Peyer's patch (tissue), 4 donors: ENCODE measurements around the gene ACO1. TPM values are rescaled to one million over a fixed set of nuclear protein-coding genes. Genes with fewer than 3 reads are reported as not detected.

Source experiments
- DNase-seq, 3 donors: peaks; one replicate each; pipeline ENCODE4 v3.0.0-alpha.2; 2017 to 2019
- H3K27ac ChIP-seq, 4 donors: fragments of 200-600 bp; sonication (generic); one replicate each; pipeline ENCODE4 v1.5.1; 2016 to 2019
- H3K27me3 ChIP-seq, 2 donors: fragments of 200-600 bp; sonication (generic); one replicate each; pipeline ENCODE4 v1.5.1; 2019
- H3K36me3 ChIP-seq, 3 donors: fragments of 200-600 bp; sonication (generic); one replicate each; pipeline ENCODE4 v1.5.1; 2016 to 2019
- H3K4me1 ChIP-seq, 4 donors: fragments of 200-600 bp; sonication (generic); one replicate each; pipeline ENCODE4 v1.5.1; 2016 to 2019
- H3K4me3 ChIP-seq, 4 donors: fragments of 200-600 bp; sonication (generic); 1 replicate in 3 of 4; 2 replicates in 1 of 4; pipeline ENCODE4 v1.5.1; 2016 to 2019; ENCODE audit warnings: mild to moderate bottlenecking in 1 of 4
- H3K9me3 ChIP-seq, 4 donors: fragments of 200-600 bp; sonication (generic); one replicate each; pipeline ENCODE4 v1.5.1; 2016 to 2019; ENCODE audit warnings: mild to moderate bottlenecking in 1 of 4
- CTCF ChIP-seq, 6 experiments: fragments of 450-650 bp in 4 of 6; fragments of 200-600 bp in 2 of 6; sonication (generic) in 1 of 6; IDR thresholded peaks; one replicate each; pipeline ENCODE4 v1.5.1; 2017 to 2019; ENCODE audit warnings: antibody characterized with exemption in 6 of 6, mild to moderate bottlenecking in 3 of 6, moderate library complexity in 1 of 6
- POLR2A ChIP-seq, 2 donors: fragments of 450-650 bp; IDR thresholded peaks; one replicate each; pipeline ENCODE4 v1.5.1; 2017; ENCODE audit warnings: antibody characterized with exemption in 2 of 2, mild to moderate bottlenecking in 2 of 2, moderate library complexity in 2 of 2
- total RNA-seq, 4 donors: library from RNA; depleted of rRNA; stranded (reverse); fragments of >200 nt; gene quantifications; one replicate each; pipeline ENCODE4 v1.1.0, GENCODE V29; 2016

ACO1 gene
- total RNA-seq, 4 donors from 2014 or later = 22.3 to 61.8 (median 51.7) TPM

GRCh38 chr9:32430720-32431119, 46.3 kb downstream of the ACO1 start:
- Histone ChIP-seq H3K4me3 (no peak overlapping the region), H3K4me1 (no peaks in the 10 kb centered on the region), H3K27ac (no peak overlapping the region), H3K27me3 (no peaks in the 10 kb centered on the region), H3K9me3 (no peaks in the 10 kb centered on the region), H3K36me3 (peaks cover 0 to 58% (median 0%) of the 10 kb centered on the region in 3 donors)
- DNase-seq = no peak
- TF ChIP-seq CTCF (IDR thresholded peaks at IDR 0.05) = no peak
- TF ChIP-seq POLR2A (IDR thresholded peaks at IDR 0.05) = no peak

GRCh38 chr9:32431196-32431595, 46.8 kb downstream of the ACO1 start:
- no peaks in the 10 kb centered on the region for H3K4me1 ChIP-seq

GRCh38 chr9:32431940-32432555, 47.6 kb downstream of the ACO1 start:
- Histone ChIP-seq H3K27ac (no peak overlapping the region), H3K4me3 (no peak overlapping the region), H3K27me3 (no peaks in the 10 kb centered on the region), H3K36me3 (peaks cover 0 to 72% (median 0%) of the 10 kb centered on the region in 3 donors), H3K9me3 (no peaks in the 10 kb centered on the region), H3K4me1 (no peaks in the 10 kb centered on the region)
- DNase-seq = peak; percentile 51 to 75 (median 55)
- TF ChIP-seq CTCF (IDR thresholded peaks at IDR 0.05) = peak; percentile 11 to 51 (median 48)
- no peak for TF ChIP-seq POLR2A (IDR thresholded peaks at IDR 0.05)

More at GRCh38 chr9:32431196-32431595, 46.8 kb downstream of the ACO1 start:
- Histone ChIP-seq H3K9me3 (no peaks in the 10 kb centered on the region), H3K36me3 (peaks cover 0 to 63% (median 0%) of the 10 kb centered on the region in 3 donors), H3K27me3 (no peaks in the 10 kb centered on the region), H3K4me3 (no peak overlapping the region), H3K27ac (no peak overlapping the region)
- TF ChIP-seq CTCF (IDR thresholded peaks at IDR 0.05) (no peak), POLR2A (IDR thresholded peaks at IDR 0.05) (no peak)
- no peak for DNase-seq

- TF ChIP-seq POLR2A (IDR thresholded peaks at IDR 0.05) = no peak
- H3K36me3 ChIP-seq = peaks cover 0 to 89% (median 0%) of the 10 kb centered on the region in 3 donors
- H3K4me3 ChIP-seq = no peak overlapping the region
- H3K9me3 ChIP-seq = no peaks in the 10 kb centered on the region
- H3K27me3 ChIP-seq = no peaks in the 10 kb centered on the region
- DNase-seq = no peak
- no peaks in the 10 kb centered on the region for H3K4me1 ChIP-seq
- H3K27ac ChIP-seq = no peak overlapping the region
Observed at GRCh38 chr9:32434892-32435291, 50.4 kb downstream of the ACO1 start.

- H3K4me3 ChIP-seq = no peak overlapping the region
Observed at GRCh38 chr9:32441678-32442077, 57.2 kb downstream of the ACO1 start.

More at GRCh38 chr9:32441678-32442077, 57.2 kb downstream of the ACO1 start:
- Histone ChIP-seq H3K4me1 (no peaks in the 10 kb centered on the region), H3K9me3 (no peaks in the 10 kb centered on the region), H3K27me3 (no peaks in the 10 kb centered on the region), H3K27ac (no peak overlapping the region), H3K36me3 (peaks cover 0 to 70% (median 0%) of the 10 kb centered on the region in 3 donors)
- DNase-seq = no peak
- no peak for TF ChIP-seq POLR2A (IDR thresholded peaks at IDR 0.05)
- no peak for TF ChIP-seq CTCF (IDR thresholded peaks at IDR 0.05)
